ENCODE data around the gene HELQ. TPM values are rescaled to one million over a fixed set of nuclear protein-coding genes. Genes with fewer than 3 reads are reported as not detected.
A peak's percentile ranks its signal among the peaks of the same experiment; 100 is the strongest.

Gene HELQ
- total and polyA plus RNA-seq, 2 of the 13 experiments (the other 11 are each of a cell fraction or from before 2014, with no cell fraction given), result 6.6 to 10.8 TPM

DNA sequence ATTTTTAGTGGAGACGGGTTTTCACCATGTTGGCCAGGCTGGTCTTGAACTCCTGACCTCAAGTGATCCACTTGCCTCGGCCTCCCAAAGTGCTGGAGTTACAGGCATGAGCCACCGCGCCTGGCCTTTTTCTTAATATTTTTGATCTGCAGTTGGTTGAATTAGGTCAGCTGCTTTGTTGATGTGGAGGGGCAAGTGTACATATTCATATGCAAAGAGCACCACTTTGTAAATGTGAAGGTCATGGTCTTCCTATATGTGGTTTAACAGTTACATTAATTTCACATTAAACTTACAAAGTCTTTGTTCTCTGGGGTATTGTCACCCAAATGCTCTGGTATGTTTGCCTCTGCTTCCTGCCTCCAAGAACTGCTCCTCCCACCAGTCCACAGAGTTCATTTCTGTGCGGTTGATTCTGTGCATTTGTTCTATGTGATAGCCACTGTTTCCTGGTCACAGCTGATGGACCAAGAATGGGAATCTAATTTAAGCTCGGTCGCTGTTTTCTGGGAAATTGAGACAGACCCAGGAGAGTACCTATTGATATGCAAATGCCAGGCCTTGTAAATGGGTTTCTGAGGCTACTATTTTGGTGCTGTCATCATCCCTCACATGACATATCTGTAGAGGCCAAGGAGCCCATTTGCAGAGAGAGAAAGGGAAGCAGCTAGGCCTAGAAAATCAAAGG is 94.1 kb downstream of the HELQ start (continued):
- TF ChIP-seq, protein P1, sequence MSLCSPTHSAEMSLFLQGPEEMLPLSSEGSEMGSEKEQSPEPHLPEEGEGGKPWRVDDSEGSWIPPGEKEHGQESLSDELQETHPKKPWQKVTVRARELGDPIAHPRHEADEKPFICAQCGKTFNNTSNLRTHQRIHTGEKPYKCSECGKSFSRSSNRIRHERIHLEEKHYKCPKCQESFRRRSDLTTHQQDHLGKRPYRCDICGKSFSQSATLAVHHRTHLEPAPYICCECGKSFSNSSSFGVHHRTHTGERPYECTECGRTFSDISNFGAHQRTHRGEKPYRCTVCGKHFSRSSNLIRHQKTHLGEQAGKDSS (CRISPR knock-in tag; IDR thresholded peaks at IDR 0.05; ENCODE audit: borderline replicate concordance, low read depth), result no peak
- TF ChIP-seq ZFYVE20 (CRISPR knock-in tag; IDR thresholded peaks at IDR 0.05; ENCODE audit: borderline replicate concordance, low read depth) (no peak), ARNTL (CRISPR knock-in tag; IDR thresholded peaks at IDR 0.05) (no peak), FOXC1 (CRISPR knock-in tag; IDR thresholded peaks at IDR 0.05; ENCODE audit: borderline replicate concordance) (no peak), FOXK2 (IDR thresholded peaks at IDR 0.05) (no peak), ZNF124 (CRISPR knock-in tag; IDR thresholded peaks at IDR 0.05) (0 out of 2 replicates have a peak, but pooled peaks have one; percentile 40), SETDB1 (CRISPR knock-in tag; IDR thresholded peaks at IDR 0.05; ENCODE audit: borderline replicate concordance) (no peak), HNRNPK (IDR thresholded peaks at IDR 0.05; ENCODE audit: low read depth, low read length, poor library complexity, severe bottlenecking) (no peak), ZNF672 (CRISPR knock-in tag; IDR thresholded peaks at IDR 0.05) (no peak), MAFG (CRISPR knock-in tag; IDR thresholded peaks at IDR 0.05) (no peak), ZNF251 (CRISPR knock-in tag; IDR thresholded peaks at IDR 0.05) (no peak), FIP1L1 (IDR thresholded peaks at IDR 0.05; ENCODE audit: borderline replicate concordance, insufficient read depth, low read depth, low read length) (no peak), RNF2 (conservative IDR thresholded peaks at IDR 0.05; ENCODE audit: low read depth) (no peak), DMAP1 (CRISPR knock-in tag; IDR thresholded peaks at IDR 0.05) (peak; percentile 31; the same call in 1 of the 2 replicates), ZNF205 (CRISPR knock-in tag; IDR thresholded peaks at IDR 0.05) (no peak), ZNF24 (IDR thresholded peaks at IDR 0.05) (no peak), ZNF136 (CRISPR knock-in tag; IDR thresholded peaks at IDR 0.05; ENCODE audit: low read depth) (no peak), ZNF235 (CRISPR knock-in tag; IDR thresholded peaks at IDR 0.05; ENCODE audit: borderline replicate concordance) (no peak), KDM4B (CRISPR knock-in tag; IDR thresholded peaks at IDR 0.05) (no peak), ZNF546 (CRISPR knock-in tag; conservative IDR thresholded peaks at IDR 0.05) (no peak), JUND (CRISPR knock-in tag; IDR thresholded peaks at IDR 0.05) (no peak)
- TF ChIP-seq, protein P2, sequence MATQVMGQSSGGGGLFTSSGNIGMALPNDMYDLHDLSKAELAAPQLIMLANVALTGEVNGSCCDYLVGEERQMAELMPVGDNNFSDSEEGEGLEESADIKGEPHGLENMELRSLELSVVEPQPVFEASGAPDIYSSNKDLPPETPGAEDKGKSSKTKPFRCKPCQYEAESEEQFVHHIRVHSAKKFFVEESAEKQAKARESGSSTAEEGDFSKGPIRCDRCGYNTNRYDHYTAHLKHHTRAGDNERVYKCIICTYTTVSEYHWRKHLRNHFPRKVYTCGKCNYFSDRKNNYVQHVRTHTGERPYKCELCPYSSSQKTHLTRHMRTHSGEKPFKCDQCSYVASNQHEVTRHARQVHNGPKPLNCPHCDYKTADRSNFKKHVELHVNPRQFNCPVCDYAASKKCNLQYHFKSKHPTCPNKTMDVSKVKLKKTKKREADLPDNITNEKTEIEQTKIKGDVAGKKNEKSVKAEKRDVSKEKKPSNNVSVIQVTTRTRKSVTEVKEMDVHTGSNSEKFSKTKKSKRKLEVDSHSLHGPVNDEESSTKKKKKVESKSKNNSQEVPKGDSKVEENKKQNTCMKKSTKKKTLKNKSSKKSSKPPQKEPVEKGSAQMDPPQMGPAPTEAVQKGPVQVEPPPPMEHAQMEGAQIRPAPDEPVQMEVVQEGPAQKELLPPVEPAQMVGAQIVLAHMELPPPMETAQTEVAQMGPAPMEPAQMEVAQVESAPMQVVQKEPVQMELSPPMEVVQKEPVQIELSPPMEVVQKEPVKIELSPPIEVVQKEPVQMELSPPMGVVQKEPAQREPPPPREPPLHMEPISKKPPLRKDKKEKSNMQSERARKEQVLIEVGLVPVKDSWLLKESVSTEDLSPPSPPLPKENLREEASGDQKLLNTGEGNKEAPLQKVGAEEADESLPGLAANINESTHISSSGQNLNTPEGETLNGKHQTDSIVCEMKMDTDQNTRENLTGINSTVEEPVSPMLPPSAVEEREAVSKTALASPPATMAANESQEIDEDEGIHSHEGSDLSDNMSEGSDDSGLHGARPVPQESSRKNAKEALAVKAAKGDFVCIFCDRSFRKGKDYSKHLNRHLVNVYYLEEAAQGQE (IDR thresholded peaks at IDR 0.05; ENCODE audit: borderline replicate concordance in 1 of 2, low read depth in 1 of 2, low read length in 2 of 2), result no peak
- TF ChIP-seq, protein P3, sequence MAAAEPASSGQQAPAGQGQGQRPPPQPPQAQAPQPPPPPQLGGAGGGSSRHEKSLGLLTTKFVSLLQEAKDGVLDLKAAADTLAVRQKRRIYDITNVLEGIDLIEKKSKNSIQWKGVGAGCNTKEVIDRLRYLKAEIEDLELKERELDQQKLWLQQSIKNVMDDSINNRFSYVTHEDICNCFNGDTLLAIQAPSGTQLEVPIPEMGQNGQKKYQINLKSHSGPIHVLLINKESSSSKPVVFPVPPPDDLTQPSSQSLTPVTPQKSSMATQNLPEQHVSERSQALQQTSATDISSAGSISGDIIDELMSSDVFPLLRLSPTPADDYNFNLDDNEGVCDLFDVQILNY (CRISPR knock-in tag; conservative IDR thresholded peaks at IDR 0.05), result no peak
- TF ChIP-seq, protein P4, sequence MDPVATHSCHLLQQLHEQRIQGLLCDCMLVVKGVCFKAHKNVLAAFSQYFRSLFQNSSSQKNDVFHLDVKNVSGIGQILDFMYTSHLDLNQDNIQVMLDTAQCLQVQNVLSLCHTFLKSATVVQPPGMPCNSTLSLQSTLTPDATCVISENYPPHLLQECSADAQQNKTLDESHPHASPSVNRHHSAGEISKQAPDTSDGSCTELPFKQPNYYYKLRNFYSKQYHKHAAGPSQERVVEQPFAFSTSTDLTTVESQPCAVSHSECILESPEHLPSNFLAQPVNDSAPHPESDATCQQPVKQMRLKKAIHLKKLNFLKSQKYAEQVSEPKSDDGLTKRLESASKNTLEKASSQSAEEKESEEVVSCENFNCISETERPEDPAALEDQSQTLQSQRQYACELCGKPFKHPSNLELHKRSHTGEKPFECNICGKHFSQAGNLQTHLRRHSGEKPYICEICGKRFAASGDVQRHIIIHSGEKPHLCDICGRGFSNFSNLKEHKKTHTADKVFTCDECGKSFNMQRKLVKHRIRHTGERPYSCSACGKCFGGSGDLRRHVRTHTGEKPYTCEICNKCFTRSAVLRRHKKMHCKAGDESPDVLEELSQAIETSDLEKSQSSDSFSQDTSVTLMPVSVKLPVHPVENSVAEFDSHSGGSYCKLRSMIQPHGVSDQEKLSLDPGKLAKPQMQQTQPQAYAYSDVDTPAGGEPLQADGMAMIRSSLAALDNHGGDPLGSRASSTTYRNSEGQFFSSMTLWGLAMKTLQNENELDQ (CRISPR knock-in tag; IDR thresholded peaks at IDR 0.05; ENCODE audit: borderline replicate concordance), result no peak
